Loucy (cell line): Measurements from ENCODE around the gene TOP3A.

ENCODE experiments used
- CTCF ChIP-seq: fragments of 200-600 bp; sonication (generic); conservative IDR thresholded peaks from 2 replicates; pipeline ENCODE4 v1.5.1; 2014; ENCODE audit warnings: mild to moderate bottlenecking, antibody characterized with exemption, low read length
- EZH2phosphoT487 ChIP-seq: fragments of 200-600 bp; IDR thresholded peaks from 2 replicates; pipeline ENCODE4 v1.6.1; 2018; ENCODE audit warnings: antibody characterized with exemption, mild to moderate bottlenecking, moderate library complexity, borderline replicate concordance

- TF ChIP-seq CTCF (no peak), EZH2phosphoT487 (no peak)
Measured at GRCh38 chr17:18339933-18340332, 25.1 kb upstream of the TOP3A start.
